Fibroblast of skin of scalp (primary cell): ENCODE data around the gene TTLL5.
A peak's percentile ranks its signal among the peaks of the same experiment; 100 is the strongest.

Experiments
- DNase-seq: peaks from one replicate; pipeline ENCODE4 v3.0.0-alpha.2; 2013

TTLL5 gene

DNA sequence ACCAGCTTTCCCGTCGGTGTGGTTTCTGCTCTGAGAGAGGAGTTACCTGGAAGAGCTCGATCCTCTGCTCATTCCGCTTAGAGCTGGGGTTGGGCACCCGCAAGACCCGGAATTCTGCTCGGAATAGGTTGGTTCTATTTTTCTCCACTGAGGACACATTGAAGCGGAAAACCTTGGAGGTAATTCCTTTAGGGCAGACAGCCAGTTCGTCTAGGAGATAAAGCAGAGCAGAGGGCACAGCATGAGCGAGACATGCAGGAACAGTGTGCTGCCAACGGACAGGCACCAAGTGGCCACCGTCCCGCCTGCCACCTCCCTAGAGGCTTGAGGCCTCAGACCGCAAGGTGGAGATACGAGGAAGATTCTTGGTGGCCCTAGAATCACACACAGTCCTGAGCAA lies 310.5 kb downstream of the TTLL5 start:
- DNase-seq, result no peak

DNA sequence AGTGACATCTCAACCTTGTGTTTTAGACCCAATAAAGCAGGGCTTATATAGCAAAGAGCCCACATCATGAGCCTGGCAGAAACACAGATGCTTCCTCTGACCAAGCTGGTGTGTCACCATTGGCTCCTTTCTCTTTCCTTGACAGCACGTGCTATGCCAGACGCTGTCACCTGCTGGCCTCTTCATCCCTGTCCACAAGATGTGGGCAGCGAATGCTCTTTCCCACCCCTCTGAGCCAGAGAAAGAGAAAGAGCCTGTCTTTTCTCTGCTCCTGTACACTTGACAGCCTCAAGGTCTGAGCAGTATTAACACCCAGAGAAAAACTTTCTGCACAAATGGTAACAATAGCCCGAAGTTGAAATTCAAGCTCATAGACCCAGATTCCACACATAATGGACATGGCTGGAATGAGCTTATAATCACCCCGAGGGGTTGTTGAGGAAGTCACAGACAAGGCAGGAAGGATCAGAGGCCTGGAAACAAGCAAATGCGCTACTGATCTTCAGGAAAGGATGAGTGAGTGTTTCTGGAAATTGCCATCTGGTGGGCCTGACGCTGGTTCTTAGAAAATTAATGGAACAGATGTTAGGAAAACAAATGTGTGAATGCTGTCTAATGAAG lies 311.9 kb downstream of the TTLL5 start:
- no peak for DNase-seq

DNA sequence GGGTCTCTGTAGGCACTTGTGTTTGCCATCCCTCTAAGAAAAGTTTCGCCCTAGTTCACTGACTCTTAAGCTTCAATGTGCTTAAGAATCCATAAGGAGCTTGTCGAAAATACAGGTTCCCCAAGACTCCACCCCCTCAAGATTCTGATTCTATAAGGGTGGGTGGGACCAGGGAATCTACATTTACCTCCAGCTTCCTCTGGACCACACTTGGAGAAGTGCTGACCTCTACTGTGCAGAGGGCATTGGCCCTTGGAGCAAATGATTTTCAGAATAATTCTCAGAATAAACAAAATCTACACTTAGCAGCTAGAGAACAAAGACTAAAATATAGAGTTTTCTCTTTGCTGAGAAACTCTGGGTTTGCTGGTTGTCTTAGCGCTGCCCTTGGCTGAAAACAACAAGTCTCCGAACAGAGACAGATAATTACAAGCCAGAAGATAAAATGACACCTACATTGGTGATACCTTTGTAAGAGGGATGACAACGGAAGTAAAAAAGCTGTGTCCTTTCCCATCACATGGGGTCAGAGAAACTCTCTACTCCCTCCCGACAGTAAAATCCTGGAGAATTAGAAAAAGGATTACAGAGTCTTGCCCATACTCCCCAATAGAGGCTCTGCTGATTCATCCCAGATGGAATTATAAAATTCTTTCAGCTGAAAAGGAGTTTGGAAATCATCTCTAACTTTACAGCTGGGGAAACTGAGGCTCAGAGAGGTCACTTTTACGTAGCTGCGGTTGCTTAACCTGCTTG lies 316.0 kb downstream of the TTLL5 start:
- DNase-seq, result peak; percentile 26

DNA sequence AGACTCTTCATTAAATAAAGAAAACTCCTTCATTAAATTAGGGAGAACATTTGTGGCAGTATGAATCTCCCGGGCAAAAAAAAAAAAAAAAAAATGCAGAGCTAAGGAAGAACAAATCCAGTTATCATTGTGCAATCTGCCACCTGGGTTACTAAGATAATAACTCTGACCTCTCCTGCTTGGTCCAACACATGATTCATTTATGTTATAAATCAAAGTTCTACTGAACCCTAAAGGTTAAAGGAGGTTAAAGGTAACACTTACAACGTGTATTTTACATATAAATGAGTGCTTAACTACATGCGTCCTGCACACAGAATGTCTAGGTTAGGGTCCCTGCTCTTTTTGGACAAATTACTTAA lies 316.5 kb downstream of the TTLL5 start:
- no peak for DNase-seq

DNA sequence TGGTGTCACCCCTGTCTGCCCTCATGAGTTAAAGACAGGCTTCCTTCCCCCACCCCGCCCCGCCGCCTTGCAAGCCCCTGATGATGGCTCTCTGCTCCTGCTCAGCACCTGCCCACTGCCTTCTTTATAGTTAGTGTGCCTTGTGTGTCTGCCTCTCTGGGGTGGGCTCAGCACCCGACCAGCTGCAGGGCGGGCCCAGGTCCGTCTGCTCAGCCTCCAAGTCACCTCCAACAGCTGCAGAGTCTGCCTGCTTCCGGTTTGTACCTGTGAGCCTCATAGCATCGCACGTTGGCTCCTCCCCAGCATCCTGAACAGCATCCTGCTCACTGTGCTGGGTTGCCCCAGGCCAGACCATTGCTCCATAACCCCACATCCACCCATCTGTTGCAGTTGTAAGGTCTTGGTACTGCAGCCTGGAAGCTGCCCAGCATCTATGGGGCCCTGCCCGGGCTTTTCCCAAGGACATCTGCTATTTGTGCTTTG lies 317.2 kb downstream of the TTLL5 start:
- DNase-seq, result no peak

DNA sequence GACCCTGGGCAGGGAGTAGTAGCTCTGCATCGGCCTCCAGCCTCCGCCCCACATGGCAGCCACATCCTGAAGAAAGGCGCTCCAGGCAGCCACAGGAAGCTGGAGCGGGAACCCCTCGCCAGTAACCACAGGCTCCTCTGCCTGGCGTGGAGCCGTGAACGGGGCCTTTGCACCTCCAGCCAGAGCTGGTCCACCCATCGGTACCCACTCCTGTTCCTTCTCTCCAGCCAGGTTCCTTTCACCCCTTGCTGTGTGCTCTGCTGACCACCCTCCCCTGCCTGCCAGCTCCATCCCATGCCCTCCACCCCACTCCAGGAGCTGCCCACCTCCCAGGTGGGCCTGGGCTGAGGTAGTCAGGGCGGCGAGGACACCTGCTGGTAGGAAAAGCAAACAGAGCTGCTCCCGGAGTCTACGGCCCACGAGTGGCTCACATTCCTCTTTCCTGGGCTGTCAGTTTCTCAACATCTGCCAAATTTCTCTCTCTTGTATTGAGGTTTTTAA lies 318.1 kb downstream of the TTLL5 start:
- peak; percentile 53 for DNase-seq

DNA sequence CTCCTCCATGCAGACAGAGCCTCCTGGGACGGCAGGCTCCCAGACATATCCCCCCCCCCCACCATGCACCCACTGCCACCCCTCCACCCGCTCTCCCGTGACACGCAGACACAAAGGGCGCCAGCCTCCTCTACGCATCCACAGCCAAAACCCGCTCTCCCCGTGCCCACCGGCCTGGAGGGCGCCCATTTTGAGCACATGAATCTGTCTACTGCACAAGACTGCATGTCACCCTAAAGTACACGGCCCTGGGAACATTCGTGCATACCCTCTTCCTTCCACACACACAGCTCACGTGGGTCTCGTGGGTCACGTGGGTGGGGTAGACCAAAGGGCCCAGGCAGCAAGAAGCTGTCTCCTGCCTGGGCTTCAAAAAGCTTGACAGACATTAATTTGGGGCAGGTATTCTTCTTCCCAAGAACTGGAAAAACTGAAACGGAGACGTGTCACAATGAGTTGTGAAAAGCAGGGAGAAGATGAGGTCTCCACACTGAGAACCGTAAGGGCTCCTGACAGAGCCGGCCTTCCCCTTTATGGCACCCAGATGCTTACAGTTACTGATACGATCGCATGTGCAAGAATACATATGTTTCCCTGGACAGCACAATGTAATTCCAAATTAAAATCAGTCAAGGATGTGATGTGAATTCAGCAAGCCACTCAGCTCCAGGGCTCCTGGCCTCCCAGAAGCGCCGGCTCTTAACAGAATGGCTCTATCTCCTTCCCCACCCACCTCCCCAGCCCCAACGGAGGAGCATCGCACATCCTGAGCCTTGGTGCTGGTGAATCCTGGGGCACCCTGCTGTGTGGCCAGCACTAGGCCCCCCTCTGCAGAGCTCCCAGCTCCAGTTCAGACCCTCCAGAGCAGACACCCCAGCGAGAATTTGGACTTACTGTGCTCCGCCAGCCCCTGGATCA lies 318.9 kb downstream of the TTLL5 start:
- DNase-seq, result no peak

DNA sequence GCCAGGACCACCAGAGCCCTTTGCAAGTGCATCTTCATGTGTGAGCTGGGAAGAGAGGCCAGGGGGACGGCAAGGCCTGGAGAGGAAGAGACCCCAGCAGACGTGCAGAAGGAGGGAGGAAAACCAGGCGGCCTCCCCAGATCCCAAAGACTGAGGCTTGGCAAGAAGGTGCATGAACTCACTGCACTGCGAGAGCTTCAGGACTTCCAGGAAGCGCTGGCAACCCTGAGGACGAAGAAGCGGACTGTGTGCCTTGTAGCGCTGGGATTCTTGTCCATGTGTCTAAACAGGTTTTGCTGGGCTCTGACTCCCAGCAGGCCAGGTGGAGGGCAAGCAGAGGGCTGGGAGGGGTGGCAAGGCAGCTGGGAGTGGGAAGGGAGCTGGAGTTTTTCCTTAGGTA lies 319.8 kb downstream of the TTLL5 start:
- no peak for DNase-seq

DNA sequence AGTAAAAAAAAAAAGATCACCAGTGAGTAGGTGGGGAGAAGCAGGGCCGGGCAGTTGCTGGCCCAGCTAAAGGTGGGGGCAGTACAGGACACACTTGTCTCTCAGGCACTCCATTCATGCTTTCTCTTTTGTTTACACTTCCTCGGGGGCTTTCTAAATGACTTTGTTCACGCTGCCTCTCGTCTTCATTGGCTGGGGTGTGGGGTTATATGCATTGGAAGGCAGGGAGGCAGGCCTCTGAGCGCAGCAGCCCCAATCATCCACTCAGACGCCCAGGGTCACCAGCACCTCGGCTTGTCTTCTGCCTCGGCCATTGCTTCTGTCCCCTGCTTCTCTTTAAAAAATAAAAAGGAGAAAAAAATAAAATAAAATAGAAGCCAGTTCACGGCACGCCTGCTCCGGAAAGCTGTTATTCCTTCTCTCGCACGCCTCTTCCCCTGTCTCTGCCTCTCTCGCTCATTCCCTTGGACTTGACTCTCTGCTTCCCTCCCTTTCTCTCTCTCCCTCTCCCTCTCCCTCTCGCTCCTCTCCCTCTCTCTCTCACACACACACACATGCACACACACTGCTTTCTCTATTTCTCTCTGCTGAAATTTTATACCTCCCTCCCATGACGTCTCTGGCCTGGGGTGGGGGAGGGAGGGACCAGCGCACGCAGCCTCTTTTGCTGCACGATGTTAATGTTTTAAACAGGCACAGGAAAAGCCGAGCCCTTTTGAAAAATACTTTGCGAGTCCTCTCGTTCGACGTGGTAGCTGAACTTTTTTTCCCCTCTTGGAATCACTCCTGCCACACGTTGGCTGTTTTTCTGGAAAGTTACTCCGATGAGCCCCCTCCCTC lies 320.6 kb downstream of the TTLL5 start, which contains the start of gene TGFB3:
TSS of gene TGFB3 (minus strand) at position 570 of the 840 bp plus-strand sequence. CDS start 1,102 bp downstream, outside the sequence.
- DNase-seq, result peak; percentile 96

DNA sequence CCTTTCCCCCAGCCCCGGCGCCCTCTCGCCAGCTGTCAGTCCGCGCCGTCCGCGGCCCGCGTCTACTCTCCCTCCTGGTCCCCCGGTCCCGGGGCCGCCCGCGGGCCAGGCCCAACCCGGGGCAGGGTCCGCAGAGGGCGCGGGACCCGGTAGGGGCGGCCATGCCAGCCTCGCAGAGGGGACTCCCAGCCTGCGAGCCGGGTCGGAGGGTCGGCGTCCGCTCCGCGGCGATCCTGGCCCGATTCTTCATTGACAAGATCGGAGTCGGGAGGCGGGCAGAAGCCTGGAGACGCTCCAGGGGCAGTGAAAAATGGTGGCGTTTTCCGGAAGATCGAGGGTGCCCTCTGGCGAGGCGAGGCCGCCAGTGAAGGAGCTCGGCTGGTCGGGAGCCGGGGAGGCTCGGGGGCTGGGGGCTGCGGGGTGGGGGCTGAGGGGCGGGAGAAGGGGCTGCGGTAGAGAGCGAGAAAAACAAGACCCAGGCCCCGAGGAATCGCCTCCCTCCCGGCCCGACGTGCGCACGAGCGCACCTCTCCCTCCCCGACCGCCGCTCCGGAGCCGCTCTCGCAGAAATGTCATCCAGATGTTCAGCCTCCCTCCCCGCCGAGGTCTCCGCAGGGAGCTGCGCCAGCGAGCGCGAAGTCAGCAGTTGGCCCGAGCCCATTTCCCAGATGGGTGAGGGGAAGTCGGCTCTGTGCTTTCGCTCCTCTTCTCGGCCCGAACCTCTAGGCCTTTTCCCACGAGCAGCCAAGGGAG lies 321.4 kb downstream of the TTLL5 start:
- DNase-seq, result peak; percentile 85

DNA sequence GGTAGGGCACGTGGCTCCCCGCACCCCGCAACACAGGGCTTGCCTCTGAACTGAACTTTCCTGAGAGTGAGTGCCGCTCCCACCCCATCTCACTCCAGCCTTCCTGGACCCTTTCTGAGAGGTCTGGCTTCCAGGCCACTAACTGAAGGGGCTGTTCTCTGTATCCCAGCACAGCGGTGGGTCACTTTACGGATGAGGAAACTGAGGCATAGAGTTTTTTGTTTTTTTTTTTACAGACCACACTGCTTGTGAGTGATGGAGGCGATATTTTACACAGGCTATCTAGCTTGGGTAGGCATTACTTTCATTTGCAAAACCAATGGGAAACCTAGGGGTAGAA lies 321.9 kb downstream of the TTLL5 start:
- no peak for DNase-seq

DNA sequence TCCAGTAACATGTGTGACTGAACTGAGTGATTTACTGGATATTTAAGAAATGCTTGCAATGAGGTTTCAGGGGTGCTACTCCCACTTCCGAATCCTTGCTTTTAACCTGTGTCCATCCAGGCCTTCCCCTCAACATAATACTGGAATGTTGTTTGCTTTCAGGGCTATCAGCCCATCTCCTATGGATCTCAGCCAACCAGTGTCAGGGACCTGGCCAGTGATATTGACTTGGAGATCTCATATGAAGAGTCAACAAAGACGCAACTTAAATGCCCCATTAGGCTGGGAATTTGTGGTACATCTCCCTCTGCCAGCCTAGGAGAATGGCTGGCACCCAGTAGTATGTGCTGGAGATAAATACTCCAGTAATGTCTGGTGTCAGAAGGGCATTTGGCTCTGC lies 323.6 kb downstream of the TTLL5 start:
- DNase-seq, result no peak

DNA sequence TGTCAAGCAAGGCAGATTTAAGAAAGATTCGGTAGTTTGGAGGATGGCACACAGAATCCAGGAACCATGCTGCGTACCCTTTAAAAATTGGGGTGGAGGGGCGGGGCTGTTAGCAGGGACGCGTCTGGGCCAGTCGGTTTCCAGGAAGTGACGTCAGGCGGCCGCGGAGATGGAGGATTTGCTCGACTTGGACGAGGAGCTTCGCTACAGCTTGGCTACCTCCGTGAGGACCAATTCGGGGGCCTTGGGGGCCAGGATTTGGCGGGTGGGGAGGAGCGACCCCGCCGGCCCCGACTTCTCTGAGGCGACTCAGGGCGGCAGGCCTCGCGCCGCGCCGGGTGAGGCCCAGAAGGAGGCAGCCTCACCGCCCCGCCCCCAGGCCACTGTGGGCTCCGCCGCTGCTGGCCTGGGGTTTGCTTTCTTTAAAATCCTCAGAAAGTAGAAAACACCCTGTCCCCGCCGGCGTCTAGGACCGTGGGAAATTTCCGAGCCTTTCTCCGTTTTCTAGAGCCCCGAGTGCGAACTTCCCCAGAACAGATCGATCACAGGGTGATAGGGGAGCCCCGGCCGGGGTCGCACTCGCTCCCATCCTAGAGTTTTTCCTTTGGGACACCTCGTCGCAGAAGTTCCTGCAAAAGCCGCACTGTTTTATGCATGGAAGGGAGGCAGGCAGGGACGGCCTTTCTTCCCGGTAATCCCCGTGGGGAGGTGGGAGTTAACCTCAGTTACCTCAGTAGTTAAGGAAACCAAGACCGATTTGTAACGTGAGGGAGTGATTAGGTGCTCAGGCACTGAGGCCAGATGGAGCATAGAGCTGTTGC lies 324.8 kb downstream of the TTLL5 start, which contains the start of gene IFT43:
TSS of gene IFT43 (plus strand) at position 146 of the 821 bp plus-strand sequence. CDS start at position 170, 24 bp downstream.
- peak; percentile 82 for DNase-seq

DNA sequence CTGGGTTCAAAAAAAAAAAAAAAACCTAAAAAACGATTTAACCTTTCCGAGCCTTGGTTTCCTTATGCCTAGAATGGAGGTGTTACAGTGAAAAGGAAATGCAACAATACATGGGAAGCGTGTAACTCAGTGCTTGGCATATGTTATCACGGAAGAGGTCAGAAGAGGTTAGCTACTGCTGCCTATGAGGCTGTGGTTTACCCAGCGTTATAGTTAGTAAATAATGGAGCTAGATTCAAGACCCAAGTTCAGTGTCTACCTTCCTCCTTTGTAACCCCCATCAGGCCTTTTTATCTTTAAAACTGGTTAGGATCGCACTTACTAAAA lies 325.4 kb downstream of the TTLL5 start:
- no peak for DNase-seq

DNA sequence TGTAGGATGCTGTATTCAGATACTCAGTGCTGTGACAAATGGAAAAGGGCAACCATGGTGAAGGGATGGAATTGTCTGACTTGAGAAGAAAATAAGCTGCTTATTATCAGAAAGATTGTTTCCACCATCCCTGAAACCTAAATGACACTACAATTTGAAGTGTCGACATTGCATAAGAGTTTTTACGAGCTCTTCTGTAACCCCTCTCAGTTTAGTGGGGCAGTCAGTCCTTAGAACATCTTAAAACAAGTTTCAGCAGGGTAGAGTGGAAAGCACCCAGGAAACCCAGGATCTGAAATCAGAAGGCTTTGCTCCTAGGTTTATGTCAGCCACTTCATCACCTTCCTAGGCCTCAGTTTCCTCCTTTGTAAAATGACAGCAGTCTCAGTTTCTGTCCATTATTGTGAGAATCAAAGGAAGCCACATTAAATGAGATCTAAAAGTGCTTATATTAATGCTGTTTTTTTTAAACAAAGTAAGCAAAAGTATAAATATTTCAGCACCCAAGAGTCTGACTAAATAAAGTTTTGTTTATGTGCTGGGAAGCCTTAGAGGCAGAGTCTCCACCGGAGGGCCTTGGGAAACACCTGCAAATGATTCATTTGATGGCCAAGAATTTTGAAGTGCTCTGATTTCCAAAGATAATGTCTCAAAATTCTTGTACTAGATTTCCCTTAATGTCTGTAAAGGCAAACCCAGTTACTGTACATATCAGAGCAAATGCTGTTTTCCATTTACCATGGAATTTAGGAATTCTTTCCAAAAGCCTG lies 326.3 kb downstream of the TTLL5 start:
- DNase-seq, result no peak

DNA sequence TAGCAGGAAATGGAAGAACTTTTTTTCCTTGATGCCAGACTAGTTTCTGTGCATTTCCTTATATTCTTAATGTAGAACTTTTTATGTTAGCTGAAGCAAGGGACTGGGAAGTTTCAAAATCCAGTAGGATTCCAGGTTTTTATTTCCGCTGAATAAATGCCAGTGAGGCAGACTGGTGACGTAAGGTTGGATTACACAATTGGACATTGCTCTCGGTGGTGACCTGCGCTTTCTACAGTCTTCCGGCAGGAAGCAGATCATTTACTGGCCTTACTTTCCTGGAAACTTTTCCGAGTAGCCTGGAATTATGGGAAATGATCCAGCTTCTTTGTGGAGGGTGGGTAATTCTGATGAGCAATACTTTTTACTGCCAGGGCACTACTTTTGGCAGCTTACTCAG lies 328.1 kb downstream of the TTLL5 start:
- no peak for DNase-seq

DNA sequence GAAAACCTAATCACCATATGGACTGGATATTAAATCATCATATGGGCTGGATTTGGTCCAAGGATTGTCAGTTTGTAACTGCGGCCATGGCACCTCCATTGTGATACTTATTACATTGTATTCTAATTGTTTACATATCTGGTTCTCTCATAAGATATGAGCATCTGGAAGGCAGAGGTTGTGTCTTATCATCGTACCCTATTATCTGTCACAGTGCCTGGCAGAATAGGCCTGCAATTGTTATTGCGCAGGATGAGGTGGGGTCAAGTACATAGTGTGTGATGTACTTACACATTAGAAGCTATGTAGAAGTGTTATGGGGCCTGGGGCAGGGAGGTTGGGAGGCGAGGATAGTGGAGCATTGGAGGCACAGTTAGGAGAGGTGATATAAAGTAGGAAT lies 329.3 kb downstream of the TTLL5 start:
- DNase-seq, result no peak

DNA sequence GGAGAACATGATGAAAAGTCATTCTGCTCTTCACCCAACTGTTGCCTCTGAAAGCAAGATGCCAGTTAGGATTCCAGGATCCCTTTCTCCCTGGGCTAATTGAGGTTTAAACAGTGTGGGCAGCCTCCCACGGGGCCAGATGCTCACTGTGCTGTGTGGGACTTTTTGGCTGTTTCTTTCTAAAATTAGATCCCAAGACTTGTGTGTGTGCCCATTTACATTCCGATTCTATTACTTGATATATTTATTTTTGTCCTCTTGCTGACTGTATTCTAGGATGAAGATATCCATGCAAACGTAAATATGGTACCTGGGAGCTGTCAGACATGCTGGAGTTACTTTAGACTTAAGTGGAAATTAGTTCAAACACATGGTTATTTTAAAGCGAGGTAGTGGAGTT lies 330.7 kb downstream of the TTLL5 start:
- DNase-seq, result no peak

DNA sequence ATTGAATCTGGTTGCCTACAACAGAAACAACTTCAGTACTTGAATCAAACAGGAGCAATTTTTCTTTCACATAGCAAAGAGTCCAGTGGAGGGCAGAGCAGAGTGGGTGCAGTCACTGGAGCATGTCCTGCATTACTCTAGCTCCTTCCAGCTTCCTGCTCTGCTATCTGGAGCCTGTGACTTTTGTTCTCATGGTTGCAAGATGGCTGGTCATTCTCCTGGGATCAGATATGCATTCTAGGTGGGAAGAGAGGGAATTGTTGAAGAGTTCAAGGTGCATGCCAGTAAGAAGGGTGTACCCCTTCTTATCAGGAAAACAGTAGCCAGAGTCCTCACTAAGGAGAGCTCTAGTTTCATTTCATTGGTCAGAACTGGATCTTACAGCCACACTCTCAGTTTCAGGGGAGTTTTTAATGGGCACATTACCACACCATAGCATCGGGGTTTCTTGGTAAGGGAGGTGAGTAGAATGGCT lies 332.6 kb downstream of the TTLL5 start:
- no peak for DNase-seq
